Activated CD8-positive, alpha-beta memory T cell treated with anti-CD3 and anti-CD28 coated beads for 48 hours (primary cell): ENCODE measurements around the gene ZNF669.
"Not testable (repeated sequence)": the region's sequence is repeated elsewhere in the genome, so short reads cannot be mapped to it uniquely, and the experiment has no call there.

Source experiments
- DNase-seq, 3 experiments: peaks; one replicate each; pipeline ENCODE4 v3.0.0-alpha.2; 2020; ENCODE audit warnings: low read depth in 2 of 3, low spot score in 2 of 3

ZNF669 gene

DNA sequence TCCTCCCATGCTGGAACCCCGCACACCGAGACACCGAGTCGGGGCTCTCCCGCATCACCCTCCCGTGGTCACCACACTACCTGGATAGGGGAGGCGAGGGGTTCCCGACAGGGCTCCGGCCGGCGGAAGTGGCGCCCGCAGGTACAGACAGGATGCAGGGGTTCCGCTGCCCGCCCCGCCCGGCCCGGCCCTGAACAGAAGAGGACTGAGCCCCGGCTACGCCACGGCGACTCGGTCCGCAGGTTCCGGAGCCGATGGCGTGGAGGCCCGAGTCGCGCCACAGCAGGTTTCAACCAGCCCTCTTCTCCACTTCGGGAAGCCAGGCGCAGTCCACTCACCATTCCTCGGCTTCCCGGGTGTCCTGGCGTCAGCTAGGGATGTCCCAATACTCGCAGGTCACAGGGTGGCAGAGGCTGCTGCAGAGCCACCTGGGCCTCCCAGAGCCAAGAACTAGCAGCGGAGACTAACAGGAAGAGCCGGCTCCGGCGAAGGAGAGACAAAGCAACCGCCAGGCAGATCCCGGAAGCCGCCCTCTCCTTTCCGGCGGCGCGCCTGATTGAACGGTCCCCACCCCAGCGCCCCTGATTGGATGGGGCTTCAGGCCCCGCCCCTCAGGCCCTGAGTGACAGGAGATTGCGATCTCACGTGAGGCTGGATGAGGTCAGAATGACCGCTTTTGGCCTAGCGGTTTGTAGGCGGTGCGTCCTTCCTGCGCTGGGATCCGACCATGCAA lies at the start of gene ZNF669:
TSS of gene ZNF669 (minus strand) at position 498 of the 733 bp plus-strand sequence. CDS start at position 341, 157 bp downstream.
- peak; percentile 80 to 87 (median 80) for DNase-seq

DNA sequence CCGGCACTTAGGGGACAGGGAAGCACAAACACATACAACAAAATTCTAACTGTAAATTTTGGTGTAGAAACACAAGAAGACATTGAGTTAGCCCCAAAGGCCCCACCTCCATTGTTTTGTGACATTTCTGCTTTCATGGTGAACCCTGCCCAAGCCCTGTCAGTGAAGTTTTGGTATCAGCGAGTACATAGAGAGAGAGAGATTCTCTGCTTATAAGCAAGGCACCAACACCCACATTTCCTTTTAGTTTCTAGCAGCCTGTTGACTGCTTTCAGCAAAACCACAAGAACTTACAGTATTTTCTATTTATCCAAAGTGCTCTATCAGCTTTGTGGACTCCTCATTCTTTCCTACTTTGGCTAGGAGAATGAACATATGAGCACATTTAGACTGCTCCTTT lies 43.6 kb upstream of the ZNF669 start:
- DNase-seq, result no peak

DNA sequence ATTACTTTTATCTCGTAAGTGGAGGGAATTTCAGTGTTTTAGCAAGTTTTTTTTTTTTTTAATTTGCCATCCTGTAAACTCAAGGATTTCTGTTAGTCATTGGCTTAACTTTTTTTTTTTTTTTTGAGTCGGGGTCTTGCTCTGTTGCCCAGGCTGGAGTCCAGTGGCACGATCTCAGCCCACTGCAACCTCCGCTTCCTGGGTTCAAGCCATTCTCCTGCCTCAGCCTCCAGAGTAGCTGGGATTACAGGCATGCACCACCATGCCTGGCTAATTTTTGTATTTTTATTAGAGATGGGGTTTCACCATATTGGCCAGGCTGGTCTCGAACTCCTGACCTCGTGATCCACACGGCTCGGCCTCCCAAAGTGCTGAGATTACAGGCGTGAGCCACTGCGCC lies 43.0 kb upstream of the ZNF669 start:
- DNase-seq, result not testable (repeated sequence)

DNA sequence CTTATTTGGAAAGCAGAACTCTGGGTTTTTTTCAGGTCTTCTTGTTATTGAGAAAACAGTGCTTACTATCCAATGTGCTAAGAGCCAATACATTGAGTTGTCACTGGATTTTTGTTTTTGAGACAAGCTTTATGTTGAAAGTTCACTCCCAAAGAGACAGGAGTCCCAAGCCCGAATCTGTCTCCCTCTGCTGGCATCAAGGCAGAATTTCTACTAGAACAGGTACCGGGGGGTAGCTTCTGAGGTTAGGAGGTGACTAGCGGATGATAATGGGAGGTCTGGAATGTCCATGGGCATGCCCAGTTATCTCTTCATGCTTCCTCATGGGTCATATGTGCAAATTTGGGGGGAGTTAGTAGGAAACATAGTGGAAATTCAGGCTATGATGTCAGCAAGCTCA lies 42.5 kb upstream of the ZNF669 start:
- DNase-seq, result no peak

DNA sequence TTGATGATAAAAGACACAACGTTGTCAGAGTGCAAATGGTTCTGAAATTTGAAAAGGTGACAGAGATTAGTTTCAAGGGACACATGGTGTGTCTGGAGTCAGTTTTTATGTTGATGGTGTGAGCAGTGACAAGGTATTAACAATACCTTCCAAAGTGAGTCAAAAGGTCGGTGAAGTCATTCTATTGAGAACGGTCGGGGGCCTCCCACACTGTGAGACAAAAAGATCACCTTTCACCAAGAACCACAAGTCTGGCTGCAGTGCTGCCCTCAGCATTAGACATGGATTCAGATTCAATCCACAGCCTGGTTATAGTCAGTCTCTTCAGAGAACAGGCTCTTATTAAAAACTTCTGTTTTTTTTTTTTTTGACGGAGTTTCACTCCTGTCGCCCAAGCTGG lies 41.1 kb upstream of the ZNF669 start:
- DNase-seq, result no peak

DNA sequence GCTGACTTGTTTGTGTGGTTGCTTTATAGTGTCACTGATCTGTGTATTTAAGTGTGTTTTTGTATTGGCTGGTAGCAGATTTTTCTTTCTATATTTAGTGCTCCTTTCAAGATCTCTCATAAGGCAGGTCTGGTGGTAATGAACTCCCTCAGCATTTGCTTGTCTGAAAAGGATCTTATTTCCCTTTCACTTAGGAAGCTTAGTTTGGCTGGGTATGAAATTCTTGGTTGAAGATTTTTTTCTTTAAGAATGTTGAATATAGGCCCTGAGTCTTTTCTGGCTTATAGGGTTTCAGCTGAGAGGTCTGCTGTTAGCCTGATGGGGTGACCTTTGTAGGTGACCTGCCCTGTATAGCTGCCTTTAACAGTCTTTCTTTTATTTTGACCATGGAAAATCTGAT lies 35.4 kb upstream of the ZNF669 start:
- DNase-seq, result not testable (repeated sequence)

DNA sequence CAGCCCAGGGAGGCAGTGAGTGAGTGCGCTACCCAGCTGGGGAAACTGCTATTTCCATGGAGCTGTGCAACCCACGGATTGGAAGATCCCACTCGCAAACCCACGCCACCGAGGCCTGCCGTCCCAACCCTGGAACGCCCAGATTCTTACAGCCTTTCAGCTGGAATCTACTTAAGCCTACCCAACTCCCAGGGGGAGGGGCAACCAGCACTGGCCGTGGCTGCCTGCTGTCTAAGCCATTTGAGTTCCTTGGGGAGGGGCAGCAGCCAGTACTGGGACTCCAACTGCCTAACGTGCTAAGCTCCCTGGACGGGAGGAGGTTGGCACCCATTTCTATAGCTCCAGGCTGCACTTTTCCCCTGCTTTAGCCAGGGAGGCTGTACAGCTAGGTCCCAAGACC lies 27.1 kb upstream of the ZNF669 start:
- DNase-seq, result no peak

DNA sequence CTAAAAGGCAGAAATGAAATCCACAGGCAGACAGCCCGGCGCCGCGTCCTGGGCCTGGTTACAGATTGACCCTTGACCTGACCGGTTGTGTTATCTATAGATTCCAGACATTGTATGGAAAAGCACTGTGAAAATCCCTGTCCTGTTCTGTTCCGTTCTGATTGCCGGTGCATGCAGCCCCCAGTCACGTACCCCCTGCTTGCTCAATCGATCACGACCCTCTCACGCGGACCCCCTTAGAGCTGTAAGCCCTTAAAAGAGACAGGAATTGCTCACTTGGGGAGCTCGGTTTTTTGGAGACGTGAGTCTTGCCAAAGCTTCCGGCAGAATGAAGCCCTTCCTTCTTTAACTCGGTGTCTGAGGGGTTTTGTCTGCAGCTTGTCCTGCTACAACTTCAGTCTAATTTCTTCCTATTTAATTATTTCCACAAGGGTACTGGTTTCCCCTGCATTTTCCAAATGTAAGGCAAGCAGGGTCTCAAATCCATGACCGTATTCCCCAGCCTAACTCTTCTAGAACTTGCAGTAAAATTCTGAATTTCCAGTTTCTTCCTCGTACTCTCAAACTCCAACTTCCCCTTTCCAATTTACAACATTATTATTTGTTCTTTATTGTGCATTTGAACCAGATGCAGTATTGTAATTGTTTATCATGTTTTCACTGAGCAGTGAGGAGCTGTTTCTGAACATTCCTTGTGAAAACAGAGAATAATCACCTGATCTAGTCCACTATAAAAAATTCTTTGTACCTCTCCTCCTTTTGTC lies 23.5 kb upstream of the ZNF669 start:
- DNase-seq, result not testable (repeated sequence)

DNA sequence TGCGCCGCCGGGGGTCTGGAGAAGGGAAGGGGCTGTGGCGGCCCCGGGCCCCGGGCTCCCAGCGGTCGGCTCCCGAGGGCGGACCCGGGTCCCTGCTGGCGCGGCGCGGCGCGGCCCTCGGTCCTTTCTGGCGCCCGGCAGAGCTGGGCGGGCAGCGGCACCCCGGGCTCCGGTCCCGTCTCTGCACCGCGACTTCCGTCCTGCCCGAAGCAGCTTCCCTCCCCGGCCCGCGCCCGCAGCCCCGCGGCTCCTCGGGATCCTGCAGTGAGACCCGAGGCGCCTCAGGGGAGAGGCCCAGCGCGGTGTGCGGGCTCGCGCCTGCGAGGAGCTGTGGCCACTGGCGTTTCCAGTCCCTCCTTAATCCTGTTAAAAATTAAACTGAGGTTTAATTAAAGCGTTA lies 22.4 kb upstream of the ZNF669 start:
- DNase-seq, result not testable (repeated sequence)

DNA sequence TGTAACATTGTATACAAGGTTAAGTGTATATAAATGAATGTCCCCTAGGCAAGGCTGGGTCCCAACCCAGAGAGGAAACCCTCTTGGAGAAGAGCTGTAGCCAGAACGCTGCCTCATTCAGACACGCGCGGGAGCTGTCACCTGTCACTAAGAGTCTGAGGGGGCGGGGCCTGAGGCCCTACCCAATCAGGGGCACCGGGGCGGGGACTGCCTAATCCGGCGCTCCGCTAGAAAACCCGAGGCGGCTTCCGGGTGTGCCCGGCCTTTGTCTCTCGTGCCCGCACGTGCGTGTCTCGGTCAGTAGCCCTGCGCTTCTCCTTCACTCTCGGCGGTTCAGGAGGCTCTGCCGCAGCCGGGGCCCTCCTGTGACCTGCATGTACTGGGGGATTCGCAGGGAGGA lies 22.0 kb upstream of the ZNF669 start:
- DNase-seq, result not testable (repeated sequence)

DNA sequence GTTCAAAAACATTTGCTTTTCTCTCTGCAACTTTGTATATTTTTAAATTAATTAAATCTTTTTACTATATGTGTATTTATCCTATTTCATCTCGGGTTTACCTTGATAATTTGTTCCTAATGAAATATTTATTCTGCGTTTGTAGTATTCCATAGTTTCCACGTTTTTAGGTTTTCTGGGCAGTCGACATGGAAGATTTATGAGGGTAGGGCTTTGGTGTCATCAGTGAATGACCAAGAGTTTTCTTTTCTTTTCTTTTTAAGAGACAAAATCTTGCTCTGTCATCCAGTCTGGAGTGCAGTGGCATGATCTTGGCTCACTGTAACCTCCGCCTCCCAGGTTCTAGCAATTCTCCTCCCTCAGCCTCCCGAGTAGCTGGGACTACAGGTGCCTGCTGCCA lies 17.2 kb upstream of the ZNF669 start:
- DNase-seq, result no peak

DNA sequence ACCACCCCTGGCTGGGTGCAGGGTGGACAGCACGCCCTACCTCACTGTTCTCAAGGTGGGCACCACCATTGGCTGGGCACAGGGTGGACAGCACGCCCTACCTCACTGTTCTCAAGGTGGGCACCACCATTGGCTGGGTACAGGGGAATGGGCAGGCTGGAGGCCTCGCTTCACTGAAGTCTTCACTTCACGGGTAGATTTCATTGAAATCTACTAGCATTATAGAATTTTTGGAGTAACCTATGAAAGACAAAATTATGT lies 16.2 kb upstream of the ZNF669 start:
- DNase-seq, result not testable (repeated sequence)

DNA sequence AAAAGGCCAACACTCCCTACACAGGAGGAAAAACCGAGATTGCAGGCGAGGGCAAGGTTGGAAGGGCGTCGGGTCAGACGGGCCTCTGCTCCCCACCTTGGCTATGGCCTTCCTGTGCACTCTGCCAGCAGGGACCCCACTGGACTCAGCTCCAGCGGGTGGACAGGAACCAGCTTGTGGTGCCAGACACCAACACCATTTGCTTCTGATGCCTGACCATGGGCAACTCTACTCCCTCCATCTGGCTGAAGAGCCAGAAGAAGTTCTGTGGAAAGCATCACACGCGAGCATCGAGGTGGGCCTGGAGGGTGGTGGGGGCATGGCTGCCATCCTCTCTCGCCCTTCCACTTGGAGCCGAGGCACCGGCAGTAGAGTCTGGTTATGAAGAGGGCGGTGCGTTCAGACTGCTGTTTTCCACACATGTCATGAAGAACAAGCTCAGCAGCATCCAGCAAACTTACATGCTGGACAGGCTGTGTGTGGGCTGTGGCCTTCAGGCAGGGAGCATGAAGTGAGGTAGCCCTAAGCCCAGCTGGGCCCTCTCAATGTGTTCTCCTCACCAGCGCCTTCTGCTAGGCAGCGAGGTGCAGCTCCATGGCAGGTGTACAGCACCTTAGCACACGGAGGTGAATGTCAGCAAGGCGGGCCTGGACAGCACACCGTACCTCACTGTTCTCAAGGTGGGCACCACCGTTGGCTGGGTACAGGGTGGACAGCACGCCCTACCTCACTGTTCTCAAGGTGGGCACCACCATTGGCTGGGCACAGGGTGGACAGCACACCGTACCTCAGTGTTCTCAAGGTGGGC lies 15.6 kb upstream of the ZNF669 start:
- no peak for DNase-seq

DNA sequence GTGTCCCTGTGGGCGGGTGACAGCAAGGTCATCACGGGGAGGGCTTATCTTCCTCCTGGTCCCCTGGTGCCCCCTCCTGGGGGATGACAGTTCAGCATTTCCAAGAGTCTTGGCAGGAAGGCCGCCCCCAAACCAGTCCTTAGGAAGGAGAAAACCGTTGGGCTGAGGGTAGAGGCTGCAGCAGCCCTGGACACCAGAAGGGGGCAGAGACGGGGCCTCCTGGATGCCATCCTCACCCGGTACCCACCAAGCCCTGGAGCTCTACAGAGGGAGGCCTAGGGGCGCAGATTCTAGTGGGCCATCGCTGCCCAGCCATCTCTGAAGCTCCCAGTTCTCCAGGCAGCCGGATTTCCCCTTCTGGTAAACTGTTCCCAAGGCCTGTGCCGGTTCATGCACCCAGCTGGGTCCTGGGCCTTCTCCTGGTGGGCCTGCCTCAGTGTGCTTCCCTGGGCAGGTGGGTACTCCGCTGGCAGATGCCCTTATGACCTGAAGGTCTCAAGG lies 14.8 kb upstream of the ZNF669 start:
- no peak for DNase-seq

DNA sequence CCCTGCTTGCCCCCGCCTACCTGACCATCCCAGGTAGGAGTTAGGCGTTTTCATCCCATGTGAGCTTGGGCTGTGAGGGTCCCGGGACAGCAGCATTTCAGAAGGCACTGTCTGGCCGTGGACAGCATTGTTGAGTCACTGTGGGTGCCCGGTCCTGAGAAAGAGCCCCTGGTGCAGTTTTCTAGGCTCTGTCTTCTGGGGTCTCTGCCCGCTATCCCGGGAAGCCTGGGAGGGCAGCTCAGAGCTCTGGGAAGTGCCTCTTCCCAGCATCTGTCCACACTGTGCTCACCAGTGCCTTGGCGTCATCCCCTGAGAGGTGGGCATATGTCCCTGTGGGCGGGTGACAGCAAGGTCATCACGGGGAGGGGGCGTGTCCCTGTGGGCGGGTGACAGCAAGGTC lies 11.4 kb upstream of the ZNF669 start:
- no peak for DNase-seq

DNA sequence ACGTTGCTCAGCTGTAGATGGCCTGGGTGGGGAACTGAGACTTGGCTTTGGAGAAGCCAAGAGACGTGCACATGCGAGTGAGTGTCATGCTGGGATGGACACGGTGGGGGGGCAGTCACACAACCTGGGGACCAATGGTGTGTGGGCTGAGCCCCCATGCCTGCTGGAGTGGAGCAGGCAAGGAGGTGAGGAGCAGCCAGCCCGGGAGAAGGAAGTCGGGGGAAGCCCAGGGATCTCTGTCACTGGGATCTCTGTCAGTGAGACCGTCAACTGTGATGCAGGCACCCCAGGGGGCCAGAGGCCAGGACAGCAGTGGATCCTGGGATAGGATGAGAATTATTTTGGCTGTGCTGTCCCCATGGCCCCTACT lies 11.0 kb upstream of the ZNF669 start:
- DNase-seq, result no peak

DNA sequence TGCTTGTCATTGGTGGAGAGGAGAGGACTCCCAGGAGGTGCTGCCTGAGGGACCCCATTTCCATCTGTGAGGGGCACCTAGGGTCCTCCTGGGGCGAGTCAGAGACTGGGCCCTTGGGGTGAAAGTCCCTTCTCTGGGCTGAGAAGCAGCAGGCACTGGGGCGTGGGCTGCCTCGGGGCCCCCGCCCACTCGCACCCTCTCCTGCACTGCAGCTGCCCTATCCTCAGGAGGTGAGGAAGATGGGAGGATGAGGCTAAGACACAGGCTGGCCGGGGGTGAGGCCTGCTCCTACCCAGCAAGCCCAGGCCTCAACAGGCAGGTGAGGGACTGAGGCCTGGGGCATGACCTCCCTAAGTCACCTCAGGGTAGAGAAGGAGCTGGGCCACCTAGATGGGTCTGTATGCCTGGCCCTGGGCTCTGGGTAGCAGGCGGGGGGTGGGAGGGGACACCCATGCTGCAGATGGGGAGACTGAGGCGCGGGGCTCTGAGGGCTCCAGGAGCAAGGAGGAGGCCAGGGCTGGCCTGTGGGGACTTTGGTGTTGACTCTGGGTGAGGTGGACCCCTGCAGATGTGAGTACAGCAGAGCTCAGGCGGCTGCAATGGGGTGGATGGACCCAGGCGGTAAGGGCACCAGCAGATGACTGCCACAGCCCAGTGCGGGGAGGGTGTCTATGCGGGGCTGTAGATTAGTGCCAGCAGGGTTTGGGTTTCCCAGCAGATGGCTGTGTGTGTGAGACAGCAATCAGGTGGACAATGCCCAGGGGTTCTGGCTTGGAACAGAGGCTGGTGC lies 10.4 kb upstream of the ZNF669 start:
- no peak for DNase-seq

DNA sequence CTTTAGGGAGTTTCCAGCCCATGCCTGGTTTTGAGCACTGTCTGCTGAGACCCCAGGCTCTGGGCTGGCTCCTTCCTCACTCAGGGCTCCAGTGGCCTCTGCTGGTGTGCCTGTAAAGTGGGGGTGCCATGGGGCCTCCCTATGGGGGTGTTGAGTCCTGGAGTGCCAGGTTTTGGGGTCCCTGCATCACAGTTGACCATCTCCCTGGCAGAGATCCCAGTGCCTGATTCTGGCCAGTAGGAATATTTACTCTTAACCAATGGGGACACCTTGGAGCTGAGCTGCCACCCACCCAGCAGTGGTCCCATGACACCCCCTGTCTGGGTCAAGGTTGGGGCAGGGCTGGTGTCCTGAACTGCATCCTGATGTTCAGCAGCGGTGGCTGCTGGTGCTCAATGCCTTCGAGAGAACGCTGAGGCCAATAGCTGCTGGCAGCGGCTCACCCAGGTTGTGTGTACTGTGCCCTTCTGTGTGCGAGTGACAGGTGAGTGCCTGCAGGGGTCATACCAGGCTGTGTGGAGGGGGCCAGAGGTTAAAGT lies 9.6 kb upstream of the ZNF669 start:
- no peak for DNase-seq

DNA sequence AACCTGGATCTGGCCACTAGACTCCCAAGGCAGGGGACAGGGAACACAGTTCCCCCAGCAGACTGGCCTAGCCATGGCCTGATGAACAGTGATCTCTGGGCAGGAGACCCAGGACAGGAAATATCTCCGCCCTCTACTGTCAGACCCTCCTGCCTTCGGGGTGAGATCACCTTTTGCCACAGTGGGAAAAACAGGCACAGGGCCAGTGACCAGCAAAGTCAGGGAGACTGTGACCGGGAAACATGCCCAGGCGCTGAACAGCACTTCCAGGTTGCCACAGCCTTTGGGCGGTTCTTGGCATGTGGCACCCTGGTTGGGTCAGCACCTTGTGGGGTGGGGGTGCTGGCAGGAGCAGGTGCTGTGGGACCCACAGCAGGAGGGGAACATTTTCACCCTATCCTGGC lies 8.9 kb upstream of the ZNF669 start:
- DNase-seq, result no peak

DNA sequence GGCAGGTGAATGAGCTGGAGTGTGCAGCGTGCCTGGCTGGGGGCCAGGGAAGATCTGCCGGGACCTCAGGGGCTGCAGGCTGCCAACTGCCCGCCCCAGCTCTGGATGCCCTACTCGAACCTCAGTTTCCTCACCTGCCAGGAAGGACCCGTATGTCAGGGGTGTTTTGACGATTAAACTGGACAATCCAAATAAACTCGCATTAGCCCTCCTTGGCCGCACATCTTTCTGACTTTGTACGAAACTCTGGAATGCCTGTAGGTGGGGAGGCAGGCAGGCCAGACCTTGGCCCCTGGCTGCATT lies 8.3 kb upstream of the ZNF669 start:
- no peak for DNase-seq
